HCT116 (cell line): ENCODE measurements around the gene IRGQ. TPM values are rescaled to one million over a fixed set of nuclear protein-coding genes. Genes with fewer than 3 reads are reported as not detected.

ENCODE experiments used
- ATAC-seq: fragments of 200-7000 bp; cut with Tn5 transposase; 2 replicates; pipeline ENCODE4 v1.9.1; 2020; ENCODE audit warnings: mild to moderate bottlenecking, moderate library complexity
- BruUV-seq: library from RNA; stranded (reverse); fragments of 400-500 nt; replicated peaks from 2 replicates; lab custom pipeline; 2021; lab: Mats Ljungman, UMichigan
- CTCF ChIA-PET: fragments of 300-600 bp; sonication (Branson Sonifier 250); formaldehyde crosslinking; loops from one replicate; lab custom pipeline; 2021; ENCODE audit warnings: antibody characterized with exemption; lab: Charles Lee
- POLR2A ChIA-PET: fragments of 300-600, 350-600 bp; sonication (Branson Sonifier 250); formaldehyde crosslinking; loops from one replicate; lab custom pipeline; 2021; ENCODE audit warnings: antibody characterized with exemption; lab: Charles Lee
- RAD21 ChIA-PET, 2 experiments: fragments of 300-600 bp; sonication (Branson Sonifier 250); formaldehyde crosslinking; loops; one replicate each; lab custom pipeline; 2023; ENCODE audit warnings: low total read pairs in 2 of 2; ENCODE audit not compliant: uncharacterized antibody in 2 of 2, unreplicated experiment in 2 of 2, low non-redundant PET in 1 of 2; lab: Charles Lee
- DNase-seq: peaks from one replicate; pipeline ENCODE4 v3.0.0-alpha.2; 2010; ENCODE audit warnings: low read depth, low spot score
- H2AFZ ChIP-seq: fragments of 200-600 bp; shearing (Covaris generic), sonication (generic); 2 replicates; pipeline ENCODE4 v1.6.1; 2017; ENCODE audit warnings: low read depth, mixed run types, mixed read lengths, antibody characterized with exemption, low read length; ENCODE audit not compliant: poor library complexity, severe bottlenecking
- H3K27ac ChIP-seq: 2 replicates; pipeline ENCODE4 v1.5.1; 2012; ENCODE audit warnings: low read depth, low read length
- H3K27me3 ChIP-seq: fragments of 200-600 bp; sonication (generic); 2 replicates; pipeline ENCODE4 v1.6.1; 2016; ENCODE audit warnings: mixed run types, low read length, mixed read lengths; ENCODE audit not compliant: insufficient read depth
- H3K36me3 ChIP-seq, 2 experiments: fragments of 200-500 bp in 1 of 2; fragments of 200-600 bp in 1 of 2; sonication (Bioruptor generic) in 1 of 2; sonication (generic) in 1 of 2; 2 replicates each; pipeline versions ENCODE4 v1.5.1 to v1.6.1; 2014 to 2016; ENCODE audit warnings: low read length in 2 of 2, inconsistent platforms in 1 of 2, mixed read lengths in 1 of 2, mixed run types in 1 of 2; ENCODE audit not compliant: insufficient read depth in 2 of 2, control insufficient read depth in 1 of 2
- H3K4me1 ChIP-seq, 2 experiments: fragments of 200-600 bp in 1 of 2; sonication (generic) in 1 of 2; 2 replicates each; pipeline versions ENCODE4 v1.5.1 to v1.6.1; 2012 to 2017; ENCODE audit warnings: low read length in 2 of 2, inconsistent platforms in 1 of 2, mild to moderate bottlenecking in 1 of 2, mixed read lengths in 1 of 2, mixed run types in 1 of 2, moderate library complexity in 1 of 2; ENCODE audit not compliant: insufficient read depth in 2 of 2, control insufficient read depth in 1 of 2
- H3K4me2 ChIP-seq: fragments of 200-600 bp; sonication (generic); 2 replicates; pipeline ENCODE4 v1.6.1; 2017; ENCODE audit warnings: mixed run types, low read length, mixed read lengths
- H3K4me3 ChIP-seq, 2 experiments: fragments of 200-600 bp in 1 of 2; sonication (generic) in 1 of 2; replicated peaks in 1 of 2; 2 replicates each; pipeline ENCODE4 v1.5.1; 2011 to 2016; ENCODE audit warnings: low read length in 2 of 2, control low read depth in 1 of 2, low read depth in 1 of 2, mild to moderate bottlenecking in 1 of 2, mixed read lengths in 1 of 2, mixed run types in 1 of 2
- H3K79me2 ChIP-seq: fragments of 200-600 bp; sonication (generic); 2 replicates; pipeline ENCODE4 v1.6.1; 2017; ENCODE audit warnings: mild to moderate bottlenecking, mixed run types, low read length, moderate library complexity, mixed read lengths; ENCODE audit not compliant: insufficient read depth
- H3K9ac ChIP-seq: fragments of 200-600 bp; sonication (generic); 2 replicates; pipeline ENCODE4 v1.6.1; 2016; ENCODE audit warnings: low read length, mixed read lengths
- H3K9me2 ChIP-seq: fragments of 200-600 bp; sonication (generic), shearing (Covaris generic); 2 replicates; pipeline ENCODE4 v1.6.1; 2017; ENCODE audit warnings: mixed run types, mild to moderate bottlenecking, moderate library complexity; ENCODE audit not compliant: insufficient read depth
- H3K9me3 ChIP-seq, 2 experiments: fragments of 200-500 bp in 1 of 2; fragments of 200-600 bp in 1 of 2; sonication (Bioruptor generic) in 1 of 2; sonication (generic) in 1 of 2; 2 replicates each; pipeline ENCODE4 v1.6.1; 2014 to 2017; ENCODE audit warnings: low read length in 2 of 2, mixed read lengths in 2 of 2, inconsistent platforms in 1 of 2, low read depth in 1 of 2, mild to moderate bottlenecking in 1 of 2, mixed run types in 1 of 2, moderate library complexity in 1 of 2; ENCODE audit not compliant: control insufficient read depth in 1 of 2, insufficient read depth in 1 of 2
- H4K20me1 ChIP-seq: fragments of 200-600 bp; sonication (generic), shearing (Covaris generic); 2 replicates; pipeline ENCODE4 v1.6.1; 2017; ENCODE audit warnings: mixed run types, mild to moderate bottlenecking, moderate library complexity; ENCODE audit not compliant: insufficient read depth
- ATF3 ChIP-seq: IDR thresholded peaks from 2 replicates; pipeline ENCODE4 v1.6.1; 2012
- CEBPB ChIP-seq: IDR thresholded peaks from 2 replicates; pipeline ENCODE4 v1.6.1; 2012; ENCODE audit warnings: low read depth
- CTCF ChIP-seq, 3 experiments: fragments of 200-600 bp in 1 of 3; sonication (generic) in 1 of 3; IDR thresholded peaks in 2 of 3; conservative IDR thresholded peaks in 1 of 3; 2 replicates each; pipeline ENCODE4 v1.5.1; 2012 to 2017; ENCODE audit warnings: low read depth in 2 of 3, low read length in 2 of 3, antibody characterized with exemption in 1 of 3, borderline replicate concordance in 1 of 3, control low read depth in 1 of 3, mild to moderate bottlenecking in 1 of 3, mixed read lengths in 1 of 3, mixed run types in 1 of 3, moderate library complexity in 1 of 3; ENCODE audit not compliant: insufficient read depth in 1 of 3
- EZH2 ChIP-seq: fragments of 200-600 bp; sonication (generic); IDR thresholded peaks from 2 replicates; pipeline ENCODE4 v1.6.1; 2017; ENCODE audit warnings: antibody characterized with exemption, mixed run types
- EZH2phosphoT487 ChIP-seq: fragments of 200-600 bp; IDR thresholded peaks from 2 replicates; pipeline ENCODE4 v1.6.1; 2018; ENCODE audit warnings: antibody characterized with exemption, borderline replicate concordance
- FOSL1 ChIP-seq: IDR thresholded peaks from 2 replicates; pipeline ENCODE4 v1.6.1; 2012; ENCODE audit warnings: low read depth
- POLR2A ChIP-seq: IDR thresholded peaks from 2 replicates; pipeline ENCODE4 v1.7.0; 2011; ENCODE audit warnings: borderline replicate concordance; ENCODE audit not compliant: insufficient read depth, insufficient read length; ENCODE audit errors: extremely low read depth
- POLR2AphosphoS5 ChIP-seq: IDR thresholded peaks from 2 replicates; pipeline ENCODE4 v1.6.1; 2011; ENCODE audit warnings: mild to moderate bottlenecking, low read depth, low read length, moderate library complexity
- RAD21 ChIP-seq: IDR thresholded peaks from 2 replicates; pipeline ENCODE4 v1.6.1; 2012; ENCODE audit warnings: low read depth, mild to moderate bottlenecking
- REST ChIP-seq: IDR thresholded peaks from 2 replicates; pipeline ENCODE4 v1.6.1; 2012; ENCODE audit warnings: low read depth
- SIN3A ChIP-seq: IDR thresholded peaks from 2 replicates; pipeline ENCODE4 v1.6.1; 2012; ENCODE audit warnings: low read depth
- SP1 ChIP-seq: IDR thresholded peaks from 2 replicates; pipeline ENCODE4 v1.6.1; 2012; ENCODE audit warnings: low read depth
- TCF7L2 ChIP-seq: IDR thresholded peaks from 2 replicates; pipeline ENCODE4 v1.7.0; 2011; ENCODE audit warnings: borderline replicate concordance, inconsistent platforms; ENCODE audit not compliant: insufficient read depth, insufficient read length; ENCODE audit errors: extremely low read depth
- YY1 ChIP-seq: IDR thresholded peaks from 2 replicates; pipeline ENCODE4 v1.6.1; 2011; ENCODE audit warnings: low read length, low read depth, moderate library complexity, mild to moderate bottlenecking; ENCODE audit not compliant: insufficient replicate concordance; ENCODE audit errors: extremely low read depth
- ZNF274 ChIP-seq: fragments of 200-500 bp; sonication (Bioruptor generic); IDR thresholded peaks from 2 replicates; pipeline ENCODE4 v1.6.1; 2014; ENCODE audit warnings: mild to moderate bottlenecking, low read depth, low read length, inconsistent platforms
- intact Hi-C: fragments of 100-400 bp; cut with micrococcal nuclease; formaldehyde crosslinking; loops from 2 replicates; pipeline ENCODE4 v1.10.0; 2022
- total RNA-seq: library from RNA; stranded (reverse); gene quantifications from one replicate; pipeline ENCODE4 v1.2.1, GENCODE V29; 2021; ENCODE audit not compliant: unreplicated experiment

The IRGQ gene
- total RNA-seq, 1 experiment from 2014 or later, result 14.6 TPM

GRCh38 chr19:43631491-43631890, 35.6 kb upstream of the IRGQ start:
- RAD21 ChIA-PET, result no interaction called here
- no peaks in the 10 kb centered on the region for H3K9me2 ChIP-seq
- CTCF ChIA-PET, result no interaction called here

More at GRCh38 chr19:43631491-43631890, 35.6 kb upstream of the IRGQ start:
- ATAC-seq, result no peak
- Histone ChIP-seq H4K20me1 (no peaks in the 10 kb centered on the region), H2AFZ (no peak overlapping the region), H3K27me3 (no peaks in the 10 kb centered on the region), H3K27ac (no peak overlapping the region), H3K4me3 (no peak overlapping the region), H3K79me2 (no peaks in the 10 kb centered on the region), H3K4me1 (peaks cover 4 to 14% of the 10 kb centered on the region in 2 experiments; a peak in 3 of 4 replicates), H3K36me3 (no peaks in the 10 kb centered on the region), H3K9me3 (no peaks in the 10 kb centered on the region), H3K4me2 (no peak overlapping the region), H3K9ac (no peak overlapping the region)
- DNase-seq, result no peak
- no TSS peak for BruUV-seq
- POLR2A ChIA-PET, result no interaction called here
- TF ChIP-seq CEBPB (no peak), EZH2phosphoT487 (no peak), REST (no peak), EZH2 (no peak), RAD21 (no peak), FOSL1 (no peak), SP1 (no peak), ATF3 (no peak), YY1 (no peak), SIN3A (no peak), TCF7L2 (no peak), CTCF (IDR thresholded peaks at IDR 0.05 in 2 of 3, conservative IDR thresholded peaks at IDR 0.05 in 1 of 3; ENCODE audit: borderline replicate concordance in 1 of 3, insufficient read depth in 1 of 3, low read depth in 2 of 3, low read length in 2 of 3) (no peak), POLR2A (no peak), POLR2AphosphoS5 (no peak), ZNF274 (no peak)
- intact Hi-C loops, result no loop called here
